Epidermal melanocyte (primary cell): ENCODE measurements around the gene AARSD1.
"Not testable (repeated sequence)": the region's sequence is repeated elsewhere in the genome, so short reads cannot be mapped to it uniquely, and the experiment has no call there.

Experiments
- DNase-seq: peaks from one replicate; pipeline ENCODE4 v3.0.0; 2011; ENCODE audit warnings: low spot score; ENCODE audit not compliant: insufficient read length

AARSD1 gene

DNA sequence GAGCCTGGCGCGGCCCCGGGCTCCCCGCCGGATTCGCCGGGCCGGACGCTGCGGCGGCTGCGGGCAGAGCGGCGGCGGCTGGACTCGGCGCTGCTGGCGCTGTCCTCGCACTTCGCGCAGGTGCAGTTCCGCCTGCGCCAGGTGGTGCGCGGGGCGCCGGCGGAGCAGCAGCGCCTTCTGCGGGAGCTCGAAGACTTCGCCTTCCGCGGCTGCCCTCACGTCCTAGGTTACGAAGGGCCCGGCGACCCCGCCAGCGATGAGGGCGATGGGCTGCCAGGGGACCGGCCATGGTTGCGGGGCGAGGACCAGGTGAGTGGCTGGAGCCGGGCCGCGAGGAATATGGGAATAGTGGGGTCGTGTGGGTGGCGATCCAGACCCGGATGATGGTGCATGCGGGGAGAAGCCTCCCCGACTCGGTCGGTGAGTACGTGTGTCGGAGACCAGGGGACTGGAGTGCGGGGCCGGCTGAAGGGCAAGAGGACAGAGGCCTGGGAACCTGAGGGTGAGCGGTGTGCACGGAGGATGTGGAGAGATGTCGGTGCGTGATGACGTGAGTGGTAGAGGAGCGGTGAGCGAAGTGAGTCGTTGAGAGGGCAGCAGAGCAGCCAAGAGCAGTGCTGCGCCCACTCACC lies 16.6 kb upstream of the AARSD1 start:
- DNase-seq, result no peak

- DNase-seq, result peak; percentile 95
Observed at GRCh38 chr17:42980274-42980765, 16.1 kb upstream of the AARSD1 start, which contains the start of gene RUNDC1. Gene RUNDC1, plus strand, starts transcription at chr17:42980565. Its CDS starts 12 bp downstream, at chr17:42980577.

GRCh38 chr17:42979511-42980273 lies 15.4 kb upstream of the AARSD1 start, which contains the start of gene PTGES3L:
Gene PTGES3L, minus strand, starts transcription at chr17:42980080. Its CDS starts 27 bp downstream, at chr17:42980053.
- peak; percentile 41 for DNase-seq

- not testable (repeated sequence) for DNase-seq
Observed at GRCh38 chr17:42975701-42976100, 11.4 kb upstream of the AARSD1 start.

DNA sequence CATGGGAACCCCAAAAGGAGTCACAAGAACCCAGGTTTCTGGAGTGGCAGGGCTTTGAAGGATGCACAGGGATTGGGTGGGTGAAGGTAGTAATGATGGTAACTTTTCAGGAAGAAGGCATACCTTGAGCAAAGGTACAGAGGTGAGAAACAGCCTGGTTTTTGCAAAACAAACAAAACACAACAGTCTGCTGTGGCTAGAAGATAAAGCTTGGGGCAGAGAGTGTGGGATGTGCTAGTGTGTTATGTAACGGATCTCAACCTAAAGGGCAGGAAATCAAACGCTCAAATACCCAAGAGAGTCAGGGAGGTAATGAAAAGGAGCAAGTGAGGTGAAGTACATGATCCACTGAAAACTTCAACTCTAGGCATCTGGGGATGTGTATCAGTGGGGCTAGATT lies 11.0 kb upstream of the AARSD1 start:
- no peak for DNase-seq

- DNase-seq, result not testable (repeated sequence)
Observed at GRCh38 chr17:42973323-42973722, 9.1 kb upstream of the AARSD1 start.

DNA sequence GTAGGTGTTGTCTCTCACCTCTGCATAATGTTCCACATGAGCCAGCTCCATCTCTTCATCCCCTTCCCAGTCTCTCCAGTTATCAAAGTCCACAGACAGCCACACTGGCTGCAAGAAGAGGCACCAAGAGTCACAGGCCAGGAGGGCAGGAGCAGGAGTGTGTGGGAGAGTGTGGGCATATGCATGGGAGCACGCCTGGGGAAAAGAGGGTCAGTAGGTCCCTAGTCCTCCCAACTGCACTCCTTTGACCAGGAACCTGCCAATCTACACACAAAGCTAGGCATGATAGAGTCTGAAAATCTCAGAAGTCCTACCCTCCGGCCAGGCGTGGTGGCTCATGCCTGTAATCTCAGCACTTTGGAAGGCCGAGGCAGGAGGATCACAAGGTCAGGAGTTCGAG lies 7.3 kb upstream of the AARSD1 start:
- DNase-seq, result no peak

DNA sequence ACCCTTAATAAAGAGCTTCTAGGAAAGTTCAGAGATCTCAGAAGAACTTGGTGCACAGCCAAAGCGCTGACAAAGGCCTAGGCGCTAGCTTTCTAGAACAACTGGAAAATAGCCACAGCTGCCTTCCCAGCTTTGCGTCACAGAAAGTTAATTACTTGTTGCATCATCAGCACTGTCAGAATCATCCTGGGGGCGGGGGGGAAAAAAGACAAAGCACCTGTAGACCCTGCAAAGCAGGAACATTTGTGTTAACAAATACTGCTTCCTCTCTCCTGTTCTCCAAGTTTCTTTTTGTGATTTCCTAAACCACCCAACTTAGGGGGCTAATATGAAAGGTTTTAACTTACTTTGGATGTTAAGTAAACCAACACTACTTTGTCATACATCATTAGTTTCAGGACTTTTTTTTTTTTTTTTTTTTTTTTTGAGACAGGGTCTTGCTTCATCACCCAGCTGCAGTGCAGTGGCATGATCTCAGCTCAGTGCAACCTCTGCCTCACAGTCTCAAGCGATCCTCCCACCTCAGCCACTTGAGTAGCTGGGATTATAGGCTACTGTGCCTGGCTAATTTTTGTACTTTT lies 4.8 kb upstream of the AARSD1 start:
- DNase-seq, result no peak

GRCh38 chr17:42967925-42968324 lies 3.7 kb upstream of the AARSD1 start:
- DNase-seq, result no peak

DNA sequence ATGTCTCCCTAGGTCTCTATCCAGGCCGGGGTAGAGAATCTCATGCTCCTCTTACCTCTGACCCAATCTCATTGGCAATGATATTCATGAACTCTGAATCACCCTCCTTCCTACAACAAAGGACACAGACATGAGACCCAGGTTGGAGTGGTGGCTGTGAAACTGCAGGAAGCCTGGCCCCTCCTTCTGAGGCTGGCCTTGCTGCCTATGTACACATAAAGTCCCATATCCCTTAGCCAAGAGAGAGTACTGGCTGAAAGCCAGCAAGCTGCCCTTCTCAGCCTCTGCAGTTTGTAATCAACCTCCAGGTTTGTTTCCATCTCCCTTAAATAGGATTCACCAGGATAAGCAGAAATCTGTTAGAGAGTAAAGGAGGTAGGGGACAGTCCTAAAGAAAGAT lies 10.6 kb downstream of the AARSD1 start:
- DNase-seq, result no peak

GRCh38 chr17:42950044-42950783 lies 14.0 kb downstream of the AARSD1 start:
- no peak for DNase-seq

DNA sequence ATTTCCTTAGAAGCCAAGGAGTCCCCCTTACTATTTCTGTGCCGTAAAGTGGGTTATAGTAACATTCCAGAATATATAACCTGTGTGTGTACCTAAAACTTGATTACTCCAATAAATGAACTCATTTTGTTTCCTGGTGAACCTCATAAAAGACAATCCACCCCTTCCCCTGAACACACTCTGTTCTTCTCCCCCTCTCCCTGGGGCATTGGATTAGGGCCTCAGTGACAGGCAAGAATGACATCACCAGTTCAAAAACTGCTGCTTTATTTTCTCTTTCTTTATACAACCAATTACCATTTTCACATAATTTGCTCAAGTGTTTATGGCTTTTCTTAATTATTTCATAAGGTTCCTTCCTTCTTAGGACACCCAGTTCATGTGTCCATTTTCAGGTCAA lies 17.4 kb downstream of the AARSD1 start:
- DNase-seq, result no peak

- no peak for DNase-seq
Observed at GRCh38 chr17:42944211-42944610, 20.0 kb downstream of the AARSD1 start.

GRCh38 chr17:42937712-42938596 lies 26.3 kb downstream of the AARSD1 start:
- peak; percentile 72 for DNase-seq

- no peak for DNase-seq
Observed at GRCh38 chr17:42929497-42929844, 34.8 kb downstream of the AARSD1 start.

GRCh38 chr17:42928714-42929496 lies 35.3 kb downstream of the AARSD1 start:
- peak; percentile 32 for DNase-seq

- no peak for DNase-seq
Observed at GRCh38 chr17:42924891-42925290, 39.4 kb downstream of the AARSD1 start.

- not testable (repeated sequence) for DNase-seq
Observed at GRCh38 chr17:42923472-42923871, 40.8 kb downstream of the AARSD1 start.

DNA sequence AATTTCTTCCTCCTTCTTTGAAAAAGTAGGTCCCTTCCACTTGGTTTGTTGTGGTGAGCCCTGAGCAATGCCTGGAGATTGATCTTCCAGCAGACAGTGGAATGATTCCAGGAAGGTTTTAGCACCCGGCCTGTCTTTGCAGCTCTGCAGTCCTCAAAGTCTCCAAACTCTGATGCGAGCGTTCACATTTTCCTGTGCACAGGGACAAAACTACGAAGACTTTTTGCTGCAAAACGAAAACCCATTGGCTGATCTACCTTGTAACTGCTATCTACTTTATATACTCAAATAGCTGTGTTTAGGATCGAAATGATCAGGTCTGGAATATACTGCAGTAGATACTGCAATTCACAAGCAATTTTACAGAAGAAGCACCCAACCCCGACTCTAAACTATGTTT lies 42.0 kb downstream of the AARSD1 start:
- no peak for DNase-seq

GRCh38 chr17:42920922-42921321 lies 43.3 kb downstream of the AARSD1 start:
- no peak for DNase-seq
